ENCODE data around the gene IFRD1.

IFRD1 gene

GRCh38 chr7:112484671-112485167 is 34.5 kb downstream of the IFRD1 start:
- no peak for FAIRE-seq
- DNase-seq (ENCODE audit: insufficient read length, low spot score): no peak

GRCh38 chr7:112485766-112486165 is 35.5 kb downstream of the IFRD1 start:
- FAIRE-seq: no peak

GRCh38 chr7:112487457-112488263 is 37.4 kb downstream of the IFRD1 start:
- no peak for FAIRE-seq
- no peak for DNase-seq (ENCODE audit: insufficient read length, low spot score)

More at GRCh38 chr7:112485766-112486165, 35.5 kb downstream of the IFRD1 start:
- DNase-seq (ENCODE audit: insufficient read length, low spot score): no peak

- FAIRE-seq: no peak
- DNase-seq (ENCODE audit: insufficient read length, low spot score): no peak
These were observed 37.9 kb downstream of the IFRD1 start for GRCh38 chr7:112488264-112488552.

GRCh38 chr7:112492186-112492585 is 41.9 kb downstream of the IFRD1 start:
- DNase-seq (ENCODE audit: insufficient read length, low spot score) (no peak), FAIRE-seq (no peak)

GRCh38 chr7:112494656-112495055 is 44.4 kb downstream of the IFRD1 start:
- FAIRE-seq (no peak), DNase-seq (ENCODE audit: insufficient read length, low spot score) (no peak)

GRCh38 chr7:112495156-112495788 is 45.0 kb downstream of the IFRD1 start:
- no peak for FAIRE-seq

GRCh38 chr7:112495810-112496462 is 45.7 kb downstream of the IFRD1 start:
- FAIRE-seq (peak; percentile 79), DNase-seq (ENCODE audit: insufficient read length, low spot score) (no peak)

More at GRCh38 chr7:112495156-112495788, 45.0 kb downstream of the IFRD1 start:
- no peak for DNase-seq (ENCODE audit: insufficient read length, low spot score)

- FAIRE-seq (peak; percentile 80), DNase-seq (ENCODE audit: insufficient read length, low spot score) (no peak)
These were observed 47.2 kb downstream of the IFRD1 start for GRCh38 chr7:112497481-112497880.

- no peak for FAIRE-seq
These were observed 50.4 kb downstream of the IFRD1 start for GRCh38 chr7:112500619-112501018.

GRCh38 chr7:112501801-112502503 is 51.7 kb downstream of the IFRD1 start:
- no peak for FAIRE-seq
- DNase-seq (ENCODE audit: insufficient read length, low spot score): no peak

More at GRCh38 chr7:112500619-112501018, 50.4 kb downstream of the IFRD1 start:
- DNase-seq (ENCODE audit: insufficient read length, low spot score): no peak

GRCh38 chr7:112502700-112503099 is 52.4 kb downstream of the IFRD1 start:
- FAIRE-seq (no peak), DNase-seq (ENCODE audit: insufficient read length, low spot score) (no peak)

GRCh38 chr7:112503361-112503972 is 53.2 kb downstream of the IFRD1 start:
- DNase-seq (ENCODE audit: insufficient read length, low spot score): no peak
- no peak for FAIRE-seq

GRCh38 chr7:112504093-112504695 is 53.9 kb downstream of the IFRD1 start:
- DNase-seq (ENCODE audit: insufficient read length, low spot score): no peak
- no peak for FAIRE-seq

- no peak for DNase-seq (ENCODE audit: insufficient read length, low spot score)
These were observed 55.2 kb downstream of the IFRD1 start for GRCh38 chr7:112505495-112505894.

GRCh38 chr7:112508404-112508803 is 58.1 kb downstream of the IFRD1 start:
- FAIRE-seq: no peak
- DNase-seq (ENCODE audit: insufficient read length, low spot score): no peak

More at GRCh38 chr7:112505495-112505894, 55.2 kb downstream of the IFRD1 start:
- FAIRE-seq: no peak

- FAIRE-seq (no peak), DNase-seq (ENCODE audit: insufficient read length, low spot score) (no peak)
These were observed 59.1 kb downstream of the IFRD1 start for GRCh38 chr7:112509402-112509801.

- DNase-seq (ENCODE audit: insufficient read length, low spot score) (no peak), FAIRE-seq (no peak)
These were observed 59.9 kb downstream of the IFRD1 start for GRCh38 chr7:112510001-112510742.

- DNase-seq (ENCODE audit: insufficient read length, low spot score) (no peak), FAIRE-seq (no peak)
These were observed 60.5 kb downstream of the IFRD1 start for GRCh38 chr7:112510743-112511110.
